Hematopoietic multipotent progenitor cell treated with erythropoietin and hydrocortisone succinate and interleukin-3 and kit ligand, for 8 days (in vitro differentiated cells): ENCODE results near the gene CXCL8.
"Not testable (repeated sequence)": the region's sequence is repeated elsewhere in the genome, so short reads cannot be mapped to it uniquely, and the experiment has no call there.

ENCODE experiments used
- DNase-seq: peaks from one replicate; pipeline ENCODE4 v3.0.0-alpha.2; 2015

CXCL8 gene

GRCh38 chr4:73740353-73740778 is at the start of gene CXCL8:
CXCL8 (plus strand) TSS chr4:73740569; CDS start chr4:73740659, 90 bp downstream.
- DNase-seq: peak; percentile 42

GRCh38 chr4:73691201-73691600 is 49.2 kb upstream of the CXCL8 start:
- not testable (repeated sequence) for DNase-seq

GRCh38 chr4:73691759-73692158 is 48.6 kb upstream of the CXCL8 start:
- no peak for DNase-seq

DNA sequence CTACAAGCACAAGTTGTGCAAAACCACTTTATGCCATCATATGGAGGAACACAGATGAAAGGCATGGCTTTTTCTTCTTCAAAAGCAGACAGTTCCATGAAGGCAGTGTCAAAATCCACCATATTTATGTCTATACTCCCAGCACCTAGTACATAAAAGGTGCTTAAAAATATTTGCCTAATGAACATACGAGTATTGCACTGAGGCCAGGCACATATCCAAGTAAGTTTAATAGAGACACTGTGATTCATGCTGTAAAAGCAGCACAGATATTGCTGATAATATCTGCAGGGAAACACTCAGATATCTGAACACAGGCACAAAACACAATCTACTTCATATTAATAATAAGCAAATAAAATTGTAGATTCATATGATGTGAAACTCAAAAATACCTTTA is 48.1 kb upstream of the CXCL8 start:
- DNase-seq: no peak

- no peak for DNase-seq
Observed at GRCh38 chr4:73692701-73693100, 47.7 kb upstream of the CXCL8 start.

GRCh38 chr4:73693811-73694210 is 46.6 kb upstream of the CXCL8 start:
- no peak for DNase-seq

DNA sequence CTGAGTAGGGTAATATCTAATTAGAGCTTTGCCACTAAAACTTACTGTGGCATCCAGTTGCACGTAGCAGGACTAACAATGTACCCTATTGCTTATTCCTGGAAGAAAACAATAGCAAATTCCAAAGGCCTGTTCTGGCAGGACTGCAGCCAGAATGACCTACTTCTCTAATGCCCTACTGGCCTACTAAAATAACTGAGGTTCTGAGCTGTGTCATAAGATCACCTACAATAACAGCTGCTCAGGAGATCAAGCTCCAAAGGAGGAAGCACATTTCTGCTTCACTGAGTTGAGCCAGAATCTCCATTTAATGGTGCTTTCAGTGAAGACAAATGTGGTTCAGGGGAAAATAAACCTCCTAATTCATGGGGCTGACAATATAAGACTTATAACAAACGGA is 42.2 kb upstream of the CXCL8 start:
- DNase-seq: no peak

- DNase-seq: no peak
Observed at GRCh38 chr4:73701116-73701515, 39.3 kb upstream of the CXCL8 start.

DNA sequence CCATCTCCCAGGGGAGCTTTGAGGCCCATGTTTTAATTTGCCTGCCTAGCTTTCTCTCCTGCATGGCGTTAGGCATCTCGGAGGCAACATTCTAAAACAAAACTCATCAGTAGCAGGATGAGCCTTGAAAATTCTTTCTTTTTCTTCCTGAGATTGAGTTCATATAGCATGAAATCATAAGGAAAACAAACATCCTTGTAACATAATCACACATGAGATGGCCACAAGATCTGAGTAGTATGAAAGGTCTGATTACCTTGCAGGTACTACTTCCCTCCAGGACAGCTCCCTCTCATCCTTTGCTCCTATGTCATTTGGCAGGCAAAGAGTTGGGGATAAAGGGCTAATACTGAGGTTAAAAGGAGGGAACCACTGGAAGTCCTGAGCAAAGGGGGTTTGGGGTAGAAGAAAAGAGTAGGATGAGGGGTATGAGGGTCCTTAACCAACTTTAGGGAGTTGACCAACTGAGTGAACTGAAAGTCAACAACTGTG is 37.5 kb upstream of the CXCL8 start:
- no peak for DNase-seq

DNA sequence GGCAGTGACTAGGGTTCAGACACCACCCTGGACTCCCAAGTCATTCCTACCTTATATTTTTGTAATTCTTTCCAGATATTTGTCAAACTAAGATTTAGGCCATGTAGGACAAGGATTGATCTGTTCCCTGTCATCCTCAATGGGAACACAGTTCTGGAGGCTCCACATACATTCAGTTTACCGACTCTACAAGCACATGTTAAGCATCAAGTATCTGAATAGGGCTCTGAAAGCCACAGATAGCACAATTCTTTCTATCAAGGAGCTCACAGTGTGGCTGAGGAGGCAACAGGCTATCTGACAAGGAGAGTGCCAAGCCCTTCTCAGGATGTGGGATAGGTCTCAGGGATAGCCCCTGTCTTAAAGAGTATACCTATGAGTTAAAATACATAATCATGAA is 37.0 kb upstream of the CXCL8 start:
- peak; percentile 64 for DNase-seq

DNA sequence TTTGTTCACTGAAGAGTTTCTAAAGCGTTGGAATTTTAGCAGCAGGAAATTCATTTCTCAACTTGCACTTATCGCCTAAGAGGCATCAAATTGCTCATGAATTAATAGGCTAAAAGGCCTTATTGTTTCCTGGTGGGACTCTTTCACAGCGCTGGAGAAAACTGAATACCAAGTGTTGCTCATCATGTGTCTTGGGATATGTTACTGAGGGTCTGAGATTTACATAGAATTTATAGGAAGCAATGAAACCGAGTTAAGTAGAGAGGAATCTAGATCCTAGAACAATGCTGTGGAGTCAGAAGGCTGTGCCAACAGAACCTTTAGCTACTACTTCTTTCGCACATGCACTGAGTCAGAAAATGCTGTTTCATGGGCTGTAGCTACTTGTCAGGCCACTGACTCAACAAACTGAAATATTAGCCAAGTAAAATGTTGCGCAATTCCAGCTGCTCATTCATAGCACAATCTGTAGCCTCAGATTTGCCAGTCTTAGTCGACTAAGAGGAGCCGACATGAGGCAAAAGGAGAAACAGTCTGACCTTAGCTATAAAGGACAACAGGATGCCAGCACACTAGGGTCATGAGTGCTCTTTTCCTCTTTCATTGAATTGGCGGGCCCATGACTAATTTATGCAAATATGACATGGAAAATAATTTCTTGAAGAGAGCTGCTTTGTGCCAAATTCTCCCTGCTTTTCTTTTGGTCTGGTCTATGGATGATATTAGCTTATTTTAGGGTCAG is 35.9 kb upstream of the CXCL8 start:
- DNase-seq: peak; percentile 75

- no peak for DNase-seq
Observed at GRCh38 chr4:73705056-73705432, 35.3 kb upstream of the CXCL8 start.

- DNase-seq: no peak
Observed at GRCh38 chr4:73705721-73706120, 34.6 kb upstream of the CXCL8 start.

DNA sequence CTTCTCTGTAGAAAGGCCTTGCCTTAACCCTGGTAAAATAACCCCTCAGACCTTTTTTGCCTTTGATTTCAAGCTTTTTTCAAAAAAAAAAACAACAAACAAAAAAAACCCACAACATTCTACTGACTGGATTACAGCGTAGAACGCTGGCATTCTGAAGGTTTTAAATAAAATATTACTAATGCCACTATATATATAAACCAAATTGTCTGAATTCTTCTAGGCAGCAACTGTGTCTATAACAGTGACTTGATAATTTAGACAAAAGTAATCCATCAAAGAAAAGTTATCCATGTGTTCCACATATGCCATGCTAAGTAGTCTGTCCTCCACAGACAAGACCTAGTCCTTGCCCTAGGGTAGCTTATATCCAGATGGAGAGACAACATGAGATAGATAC is 33.6 kb upstream of the CXCL8 start:
- DNase-seq: no peak

GRCh38 chr4:73707269-73707875 is 33.0 kb upstream of the CXCL8 start:
- no peak for DNase-seq

DNA sequence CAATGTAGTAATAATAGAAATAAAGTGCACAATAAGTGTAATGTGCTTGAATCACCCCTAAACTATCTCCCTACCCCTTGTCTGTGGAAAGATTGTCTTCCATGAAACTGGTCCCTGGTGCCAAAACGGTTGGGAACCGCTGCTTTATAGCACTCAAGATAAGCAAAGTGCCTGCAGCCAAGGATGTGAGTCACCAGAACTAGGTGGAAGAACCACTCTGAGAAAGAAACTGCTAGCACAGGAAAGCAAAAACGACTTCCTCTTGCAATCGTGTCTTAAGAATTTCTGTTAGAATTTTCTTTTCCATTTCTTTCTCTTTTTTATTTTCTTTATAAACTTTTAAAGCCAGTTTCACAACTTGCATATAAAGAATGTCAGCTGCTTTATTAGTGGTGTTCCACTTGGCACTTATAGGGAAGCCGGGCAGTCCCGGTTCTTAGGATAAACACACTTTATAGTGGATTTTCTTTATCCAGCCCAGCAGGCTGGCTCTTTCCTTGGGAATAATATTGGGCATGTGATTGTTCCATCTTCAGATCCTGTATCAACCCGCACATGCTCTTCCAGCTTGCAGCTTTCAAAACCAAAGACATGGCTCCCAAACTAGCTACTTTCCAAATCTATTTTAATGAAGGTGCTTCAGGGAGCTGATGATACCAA is 32.3 kb upstream of the CXCL8 start:
- DNase-seq: peak; percentile 90

DNA sequence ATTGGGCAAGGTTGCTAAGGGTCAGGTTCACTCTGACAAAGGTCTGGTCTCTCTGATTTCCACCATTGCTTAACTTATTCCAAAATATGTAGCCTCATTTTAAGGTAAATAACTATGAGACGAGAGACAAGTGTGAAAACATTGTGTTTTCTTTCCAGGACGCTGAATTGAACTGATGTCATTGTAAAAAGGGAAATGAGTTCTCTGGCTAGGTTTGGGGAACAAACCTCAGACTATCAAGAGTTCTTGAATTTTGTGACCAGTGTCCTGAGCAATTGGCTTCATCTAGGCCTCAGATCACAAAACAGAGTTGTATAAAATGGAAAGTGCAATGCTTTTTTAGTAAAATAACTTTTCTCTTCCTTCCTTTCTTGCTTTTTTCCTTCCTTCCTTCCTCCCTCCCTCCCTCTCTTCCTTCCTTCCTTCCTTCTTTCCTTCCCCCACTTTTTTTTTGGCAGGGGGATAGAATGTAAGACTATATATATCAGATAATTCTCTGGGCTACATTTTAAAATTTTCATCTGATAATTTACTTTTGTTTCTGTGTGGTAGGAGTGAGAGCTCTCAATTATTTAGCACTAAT is 30.8 kb upstream of the CXCL8 start:
- DNase-seq: peak; percentile 15

GRCh38 chr4:73710094-73710493 is 30.3 kb upstream of the CXCL8 start:
- no peak for DNase-seq

DNA sequence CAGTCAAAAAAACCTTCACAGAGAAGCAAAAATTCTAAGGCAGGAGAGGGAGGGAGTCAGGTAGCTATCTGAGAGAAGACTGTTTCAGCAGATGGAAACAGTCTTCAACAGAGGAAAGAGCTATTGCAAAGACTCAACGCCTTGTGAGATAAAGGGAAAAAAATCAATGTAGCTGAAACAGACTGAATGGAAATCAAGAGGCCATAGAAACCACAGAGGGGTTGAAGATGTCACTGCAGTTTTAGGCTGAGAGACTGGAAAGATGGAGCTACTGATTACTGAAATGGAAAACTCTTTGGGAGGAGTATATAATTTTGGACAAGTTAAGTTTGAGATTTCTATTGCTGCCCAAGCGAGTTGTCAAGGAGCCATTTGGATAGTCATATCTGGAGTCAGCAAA is 28.4 kb upstream of the CXCL8 start:
- peak; percentile 6 for DNase-seq

DNA sequence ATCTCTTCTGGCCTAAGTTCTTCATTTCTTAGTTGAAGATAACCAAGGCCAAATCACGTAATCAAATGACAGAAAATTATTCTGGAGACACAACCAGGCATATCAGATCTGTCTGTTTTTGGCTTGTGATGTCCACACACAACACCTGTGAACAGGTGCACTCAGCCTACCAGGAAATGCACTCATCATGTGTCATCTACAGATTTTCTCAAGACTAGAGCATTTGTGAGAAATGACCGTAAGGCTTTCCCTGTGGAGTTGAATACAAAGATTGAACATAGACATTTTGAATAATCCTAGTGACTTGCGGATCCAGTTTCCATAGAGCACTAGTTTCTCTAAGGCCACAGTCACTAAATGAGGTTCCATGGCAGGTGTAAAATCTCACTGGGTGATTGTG is 26.7 kb upstream of the CXCL8 start:
- no peak for DNase-seq

- no peak for DNase-seq
Observed at GRCh38 chr4:73714647-73715046, 25.7 kb upstream of the CXCL8 start.

- DNase-seq: no peak
Observed at GRCh38 chr4:73715659-73716058, 24.7 kb upstream of the CXCL8 start.
